ENCODE data around the gene C1orf159. TPM values are rescaled to one million over a fixed set of nuclear protein-coding genes. Genes with fewer than 3 reads are reported as not detected.
A peak's percentile ranks its signal among the peaks of the same experiment; 100 is the strongest.
"Not testable (repeated sequence)": the region's sequence is repeated elsewhere in the genome, so short reads cannot be mapped to it uniquely, and the experiment has no call there.

Gene C1orf159
- total RNA-seq, 2 donors from 2014 or later, result 18.0 to 18.6 TPM

GRCh38 chr1:1069711-1070676, 45.9 kb downstream of the C1orf159 start:
- peak overlapping the region in 1 of 2 donors; percentile 64 for H3K4me3 Mint-ChIP-seq
- DNase-seq, result no peak
- no peak for ATAC-seq (replicated peaks in 1 of 2)

GRCh38 chr1:1069056-1069710, 46.7 kb downstream of the C1orf159 start:
- H3K9me3 Mint-ChIP-seq, result no peaks in the 10 kb centered on the region
- no peaks in the 10 kb centered on the region for H3K27me3 Mint-ChIP-seq (ENCODE audit: low read depth)
- DNase-seq (peak; percentile 89 to 91), ATAC-seq (replicated peaks in 1 of 2) (peak; percentile 43 to 47)
- peak overlapping the region; percentile 65 to 89 for H3K4me3 Mint-ChIP-seq
- H3K4me1 Mint-ChIP-seq (ENCODE audit: low read depth), result peaks cover 26% of the 10 kb centered on the region
- peaks cover 0 to 7% of the 10 kb centered on the region in 2 donors for H3K36me3 Mint-ChIP-seq (ENCODE audit: insufficient read depth in 2 of 2)
- H3K27ac Mint-ChIP-seq, result no peak overlapping the region

More at GRCh38 chr1:1069711-1070676, 45.9 kb downstream of the C1orf159 start:
- Mint-ChIP-seq H3K36me3 (ENCODE audit: insufficient read depth in 2 of 2) (peaks cover 0 to 5% of the 10 kb centered on the region in 2 donors), H3K4me1 (ENCODE audit: low read depth) (peaks cover 27% of the 10 kb centered on the region), H3K27me3 (ENCODE audit: low read depth) (peaks cover 6% of the 10 kb centered on the region), H3K27ac (no peak overlapping the region), H3K9me3 (no peaks in the 10 kb centered on the region)

DNA sequence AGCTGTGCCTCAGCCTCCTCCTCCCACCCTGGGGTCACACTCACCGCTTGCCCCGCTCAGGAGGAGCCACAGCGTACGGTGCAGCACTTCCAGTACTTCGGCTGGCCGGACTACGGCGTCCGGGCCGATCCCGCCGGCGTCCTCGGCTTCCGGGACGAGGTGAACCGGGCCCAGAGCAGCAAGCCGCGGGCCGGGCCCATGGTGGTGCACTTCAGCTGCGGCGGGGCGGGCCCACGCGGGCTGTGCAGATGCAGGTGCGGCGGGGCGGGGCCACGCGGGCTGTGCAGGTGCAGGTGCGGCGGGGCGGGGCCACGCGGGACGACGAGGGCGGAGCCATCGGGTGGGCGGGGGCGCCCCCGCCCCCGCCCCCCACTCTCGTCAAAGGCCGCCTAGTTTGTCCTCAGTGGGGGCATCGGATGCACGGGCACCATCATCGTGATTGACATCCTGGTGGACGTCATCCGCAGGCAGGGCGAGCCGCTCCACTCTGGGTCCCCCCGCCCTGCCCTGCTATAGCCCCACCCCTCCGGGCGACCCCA, 47.3 kb downstream of the C1orf159 start:
- ATAC-seq (replicated peaks in 1 of 2) (peak; percentile 21 to 23), DNase-seq (peak; percentile 51 to 73)
- H3K4me1 Mint-ChIP-seq (ENCODE audit: low read depth), result peaks cover 28% of the 10 kb centered on the region
- peaks cover 0 to 7% of the 10 kb centered on the region in 2 donors for H3K36me3 Mint-ChIP-seq (ENCODE audit: insufficient read depth in 2 of 2)
- no peaks in the 10 kb centered on the region for H3K27me3 Mint-ChIP-seq (ENCODE audit: low read depth)
- H3K9me3 Mint-ChIP-seq, result no peaks in the 10 kb centered on the region
- no peak overlapping the region for H3K27ac Mint-ChIP-seq
- peak overlapping the region; percentile 78 to 89 for H3K4me3 Mint-ChIP-seq

DNA sequence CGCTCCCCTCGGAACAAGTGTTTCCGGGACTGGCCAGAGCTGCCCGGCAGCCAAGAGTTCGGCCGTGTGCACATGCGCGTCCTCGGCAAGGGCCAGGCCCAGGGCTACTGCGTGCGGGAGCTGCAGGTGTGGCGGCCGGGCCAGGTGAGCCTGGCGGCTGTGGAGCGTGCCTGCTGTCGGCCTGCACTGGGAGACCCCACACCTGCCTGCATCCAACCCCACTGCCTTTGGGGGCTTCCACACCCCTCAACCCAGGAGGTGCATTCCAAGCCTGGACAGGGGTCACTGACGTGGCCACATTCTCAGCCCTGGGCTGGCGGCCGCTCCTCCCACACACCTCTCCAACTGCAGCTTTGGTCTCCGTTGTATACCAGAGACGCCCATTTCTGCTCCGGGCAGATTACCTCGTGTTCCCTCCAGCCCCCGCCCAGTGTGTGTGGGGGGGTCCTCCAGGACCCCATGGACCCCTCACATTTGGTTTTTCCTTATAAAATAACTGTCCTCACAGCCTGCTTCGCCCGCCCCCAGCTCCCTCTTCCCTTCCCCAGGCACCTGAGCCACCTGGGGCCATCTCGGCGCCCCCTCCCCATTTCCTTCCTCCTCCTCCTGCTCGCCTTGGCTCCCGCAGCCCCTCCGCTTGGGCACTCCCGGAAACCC, 47.9 kb downstream of the C1orf159 start:
- DNase-seq, result no peak
- no peaks in the 10 kb centered on the region for H3K27me3 Mint-ChIP-seq (ENCODE audit: low read depth)
- peaks cover 0 to 7% of the 10 kb centered on the region in 2 donors for H3K36me3 Mint-ChIP-seq (ENCODE audit: insufficient read depth in 2 of 2)
- no peak overlapping the region for H3K27ac Mint-ChIP-seq
- H3K4me3 Mint-ChIP-seq, result peak overlapping the region; percentile 78 to 89
- no peak for ATAC-seq (replicated peaks in 1 of 2)
- H3K9me3 Mint-ChIP-seq, result no peaks in the 10 kb centered on the region
- peaks cover 32% of the 10 kb centered on the region for H3K4me1 Mint-ChIP-seq (ENCODE audit: low read depth)

DNA sequence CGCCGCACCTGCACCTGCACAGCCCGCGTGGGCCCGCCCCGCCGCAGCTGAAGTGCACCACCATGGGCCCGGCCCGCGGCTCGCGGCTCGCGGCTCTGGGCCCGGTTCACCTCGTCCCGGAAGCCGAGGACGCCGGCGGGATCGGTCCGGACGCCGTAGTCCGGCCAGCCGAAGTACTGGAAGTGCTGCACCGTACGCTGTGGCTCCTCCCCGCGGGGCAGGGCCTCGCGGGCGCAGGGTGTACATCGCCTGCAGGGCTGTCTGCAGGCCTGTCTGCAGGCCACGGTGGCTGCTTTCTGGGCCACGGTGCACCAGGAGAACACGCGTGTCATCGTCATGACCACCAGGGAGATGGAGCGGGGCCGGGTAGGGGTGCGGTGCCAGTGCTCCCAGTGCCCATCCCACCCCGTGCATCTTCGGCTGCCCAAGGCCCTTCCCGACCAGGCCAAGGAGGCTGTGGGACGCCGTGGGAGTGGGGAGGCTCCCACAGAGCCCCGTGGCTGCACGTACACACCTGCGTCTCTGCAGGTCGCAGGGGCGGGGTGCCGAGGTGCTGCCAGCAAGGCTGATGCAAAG, 48.5 kb downstream of the C1orf159 start:
- no peaks in the 10 kb centered on the region for H3K9me3 Mint-ChIP-seq
- peaks cover 0 to 9% of the 10 kb centered on the region in 2 donors for H3K36me3 Mint-ChIP-seq (ENCODE audit: insufficient read depth in 2 of 2)
- H3K27ac Mint-ChIP-seq, result no peak overlapping the region
- H3K4me1 Mint-ChIP-seq (ENCODE audit: low read depth), result peaks cover 36% of the 10 kb centered on the region
- ATAC-seq (replicated peaks in 1 of 2) (no peak), DNase-seq (no peak)
- H3K27me3 Mint-ChIP-seq (ENCODE audit: low read depth), result no peaks in the 10 kb centered on the region
- peak overlapping the region in 1 of 2 donors; percentile 89 for H3K4me3 Mint-ChIP-seq

DNA sequence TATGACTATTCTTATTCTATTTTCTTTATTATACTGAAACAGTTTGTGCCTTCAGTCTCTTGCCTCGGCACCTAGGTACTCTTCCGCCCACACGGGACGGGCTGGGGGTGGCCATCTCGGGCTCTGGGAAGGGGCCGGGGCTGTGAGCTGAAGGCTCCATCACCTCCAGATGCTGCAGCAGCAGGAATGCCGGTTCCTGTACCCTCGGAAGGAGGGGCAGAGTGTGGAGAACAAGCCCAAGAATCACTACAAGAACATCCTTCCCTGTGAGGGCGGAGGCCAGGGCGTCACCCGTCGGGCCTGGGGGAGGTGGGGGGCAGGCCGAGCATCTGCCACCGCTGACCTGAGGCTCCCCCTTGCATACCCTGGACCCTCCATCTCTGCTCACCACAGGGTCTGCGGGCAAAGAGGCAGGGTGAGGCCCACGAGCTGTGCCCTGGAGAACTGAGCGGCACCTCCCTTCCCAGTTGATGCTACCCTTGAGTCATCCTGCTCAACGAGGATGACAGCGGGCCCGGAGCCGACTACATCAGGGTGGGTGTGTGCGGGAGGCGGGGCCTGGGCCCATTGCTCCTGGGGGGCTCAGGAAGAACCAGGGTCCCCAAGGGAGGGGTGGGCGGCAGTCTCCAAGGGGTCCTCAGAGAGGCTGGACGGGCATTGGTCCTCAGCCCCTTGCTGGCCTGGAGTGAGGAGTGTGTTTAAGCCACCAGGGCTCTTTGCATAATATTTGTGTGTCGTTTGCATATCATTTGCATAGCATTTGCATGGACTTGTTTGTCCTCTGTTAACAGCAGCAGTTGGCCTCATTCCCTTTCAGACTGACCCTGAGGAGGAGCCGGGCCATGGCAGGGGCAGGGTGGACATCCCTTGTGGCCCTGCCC, 49.2 kb downstream of the C1orf159 start:
- Mint-ChIP-seq H3K4me3 (peak overlapping the region; percentile 51 to 73), H3K9me3 (no peaks in the 10 kb centered on the region), H3K27ac (no peak overlapping the region), H3K27me3 (ENCODE audit: low read depth) (no peaks in the 10 kb centered on the region), H3K4me1 (ENCODE audit: low read depth) (peaks cover 38% of the 10 kb centered on the region), H3K36me3 (ENCODE audit: insufficient read depth in 2 of 2) (peaks cover 0 to 11% of the 10 kb centered on the region in 2 donors)
- DNase-seq, result peak in 1 of 2 donors; percentile 54
- no peak for ATAC-seq (replicated peaks in 1 of 2)

GRCh38 chr1:1065940-1066304, 50.0 kb downstream of the C1orf159 start:
- not testable (repeated sequence) for H3K9me3 Mint-ChIP-seq; ATAC-seq (replicated peaks in 1 of 2); DNase-seq; H3K27me3 Mint-ChIP-seq (ENCODE audit: low read depth)
- H3K4me1 Mint-ChIP-seq (ENCODE audit: low read depth), result peaks cover 43% of the 10 kb centered on the region
- H3K36me3 Mint-ChIP-seq (ENCODE audit: insufficient read depth in 2 of 2), result peaks cover 0 to 15% of the 10 kb centered on the region in 2 donors
- H3K27ac Mint-ChIP-seq, result peak overlapping the region; percentile 6
- H3K4me3 Mint-ChIP-seq, result peak overlapping the region; percentile 73 to 88

- H3K9me3 Mint-ChIP-seq, result no peaks in the 10 kb centered on the region
- ATAC-seq (replicated peaks in 1 of 2) (no peak), DNase-seq (no peak)
- peaks cover 0 to 18% of the 10 kb centered on the region in 2 donors for H3K36me3 Mint-ChIP-seq (ENCODE audit: insufficient read depth in 2 of 2)
- peaks cover 47% of the 10 kb centered on the region for H3K4me1 Mint-ChIP-seq (ENCODE audit: low read depth)
- H3K27me3 Mint-ChIP-seq (ENCODE audit: low read depth), result no peaks in the 10 kb centered on the region
- H3K4me3 Mint-ChIP-seq, result peak overlapping the region; percentile 73 to 88
- H3K27ac Mint-ChIP-seq, result peak overlapping the region; percentile 6
Measured at GRCh38 chr1:1065265-1065939, 50.5 kb downstream of the C1orf159 start.

DNA sequence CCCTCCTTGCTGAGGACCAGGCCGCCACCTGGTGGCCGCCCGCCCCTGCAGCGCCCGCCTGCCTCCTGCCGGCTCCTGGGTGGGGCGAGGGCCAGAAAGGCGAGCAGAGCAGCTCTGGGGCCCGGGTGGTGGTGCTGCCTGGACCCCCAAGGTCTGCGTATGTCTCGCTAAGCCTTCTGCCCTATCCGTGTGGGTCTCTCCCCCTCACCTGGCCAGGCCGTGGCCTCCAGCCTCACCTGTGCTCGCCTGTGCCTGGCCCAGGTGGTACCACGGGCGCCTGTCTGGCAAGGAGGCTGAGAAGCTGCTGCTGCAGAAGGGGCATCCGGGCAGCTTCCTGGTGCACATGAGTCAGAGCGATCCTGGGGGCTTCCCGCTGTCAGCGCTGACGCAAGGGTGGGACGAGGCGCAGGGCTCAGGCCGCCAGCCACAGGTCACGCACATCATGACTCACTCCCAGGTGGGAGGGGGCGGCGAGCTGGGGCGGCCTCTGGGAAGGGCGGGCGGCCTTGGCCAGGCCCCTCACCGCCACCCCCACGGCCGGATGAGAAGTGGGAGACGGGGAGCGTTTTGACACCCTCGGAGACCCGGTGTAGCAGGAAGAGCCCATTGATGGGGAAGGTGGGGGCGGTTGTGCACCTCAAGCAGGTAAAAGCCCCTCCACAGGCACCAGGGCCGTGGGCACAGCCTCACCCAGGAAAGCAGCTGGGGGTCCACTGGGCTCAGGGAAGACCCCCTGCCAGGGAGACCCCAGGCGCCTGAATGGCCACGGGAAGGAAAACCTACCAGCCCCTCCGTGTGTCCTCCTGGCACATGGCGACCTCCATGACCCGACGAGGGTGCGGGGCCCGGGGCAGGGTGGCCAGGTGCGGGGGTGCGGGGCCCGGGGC, 51.7 kb downstream of the C1orf159 start:
- H3K36me3 Mint-ChIP-seq (ENCODE audit: insufficient read depth in 2 of 2), result peaks cover 0 to 23% of the 10 kb centered on the region in 2 donors

DNA sequence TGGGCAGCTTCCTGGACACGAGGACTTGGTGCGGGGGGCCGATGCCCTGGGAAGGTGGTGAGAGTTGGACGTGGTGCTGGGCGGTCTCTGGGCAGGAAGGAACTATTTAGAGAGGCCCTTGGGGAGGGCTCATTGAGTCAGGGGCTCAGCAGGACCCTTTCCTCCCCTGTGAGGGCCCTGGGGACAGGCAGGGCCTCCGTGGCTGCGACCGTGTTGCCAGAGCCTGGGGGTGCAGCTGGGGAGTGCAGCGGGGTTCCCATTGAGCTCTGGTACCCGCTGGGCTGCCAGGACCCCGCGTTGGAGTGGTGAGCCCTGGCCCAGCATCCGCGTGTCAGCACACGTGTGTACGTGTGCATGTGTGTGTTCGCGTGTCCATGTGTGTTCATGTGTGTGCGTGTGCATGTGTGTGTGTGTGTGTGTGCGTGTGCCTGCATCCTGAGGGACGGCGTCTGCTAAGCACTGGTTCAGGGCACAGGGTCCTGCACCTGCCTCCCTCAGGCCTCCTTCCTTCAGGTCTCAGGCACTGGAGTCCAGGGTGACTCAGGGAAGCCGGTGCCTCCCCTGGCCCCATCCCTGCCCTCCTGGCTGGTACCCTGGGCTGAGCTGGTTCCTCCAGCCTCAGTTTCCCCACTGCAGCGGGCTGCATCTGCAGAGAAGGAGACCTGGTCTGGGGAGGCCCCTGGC, 52.5 kb downstream of the C1orf159 start:
- peaks cover 0 to 23% of the 10 kb centered on the region in 2 donors for H3K36me3 Mint-ChIP-seq (ENCODE audit: insufficient read depth in 2 of 2)

More for the DNA sequence above, 51.7 kb downstream of the C1orf159 start:
- peak overlapping the region; percentile 27 for H3K27ac Mint-ChIP-seq
- H3K4me3 Mint-ChIP-seq, result peak overlapping the region; percentile 75 to 95
- DNase-seq (peak; percentile 91 to 98), ATAC-seq (replicated peaks in 1 of 2) (peak; percentile 76 to 78)
- no peaks in the 10 kb centered on the region for H3K9me3 Mint-ChIP-seq
- H3K27me3 Mint-ChIP-seq (ENCODE audit: low read depth), result no peaks in the 10 kb centered on the region
- peaks cover 52% of the 10 kb centered on the region for H3K4me1 Mint-ChIP-seq (ENCODE audit: low read depth)

More for the DNA sequence above, 52.5 kb downstream of the C1orf159 start:
- Mint-ChIP-seq H3K27ac (peak overlapping the region; percentile 4), H3K27me3 (ENCODE audit: low read depth) (peaks cover 5% of the 10 kb centered on the region), H3K4me1 (ENCODE audit: low read depth) (peaks cover 56% of the 10 kb centered on the region), H3K9me3 (no peaks in the 10 kb centered on the region), H3K4me3 (peak overlapping the region; percentile 75 to 95)
- ATAC-seq (replicated peaks in 1 of 2) (peak in 1 of 2 donors; percentile 2), DNase-seq (no peak)

Measured in activated T-cell treated with anti-CD3 and anti-CD28 coated beads, Interleukin-2, amount 50 U/mL, for 72 hours (primary cell).